ACC112 (cell line): ENCODE measurements around the gene ACTL7B.
"Not testable (repeated sequence)": the region's sequence is repeated elsewhere in the genome, so short reads cannot be mapped to it uniquely, and the experiment has no call there.

Experiments
- H2AFZ ChIP-seq: fragments of 200-600 bp; sonication (generic); one replicate; pipeline ENCODE4 v1.6.0; 2017; ENCODE audit warnings: antibody characterized with exemption, low read length; ENCODE audit not compliant: unreplicated experiment
- H3K27ac ChIP-seq: fragments of 200-600 bp; sonication (generic); 2 replicates; pipeline ENCODE4 v1.5.1; 2014; ENCODE audit warnings: low read depth, mild to moderate bottlenecking, antibody characterized with exemption, low read length, moderate library complexity
- H3K27me3 ChIP-seq: fragments of 200-600 bp; sonication (generic); 2 replicates; pipeline ENCODE4 v1.6.1; 2014; ENCODE audit warnings: mild to moderate bottlenecking, antibody characterized with exemption, low read length, moderate library complexity, mixed read lengths; ENCODE audit not compliant: insufficient read depth
- H3K36me3 ChIP-seq: fragments of 200-600 bp; sonication (generic); 2 replicates; pipeline ENCODE4 v1.6.1; 2016; ENCODE audit warnings: mild to moderate bottlenecking, antibody characterized with exemption, low read length, moderate library complexity, mixed read lengths; ENCODE audit not compliant: insufficient read depth
- H3K4me1 ChIP-seq: fragments of 200-600 bp; sonication (generic); one replicate; pipeline ENCODE4 v1.6.1; 2016; ENCODE audit warnings: low read length, mixed read lengths; ENCODE audit not compliant: insufficient read depth, unreplicated experiment, control insufficient read depth
- H3K4me3 ChIP-seq: fragments of 200-600 bp; sonication (generic); 2 replicates; pipeline ENCODE4 v1.5.1; 2014; ENCODE audit warnings: mild to moderate bottlenecking, low read depth, low read length
- H3K79me2 ChIP-seq: fragments of 200-600 bp; sonication (generic); one replicate; pipeline ENCODE4 v1.6.0; 2016; ENCODE audit warnings: low read length; ENCODE audit not compliant: control insufficient read depth, unreplicated experiment, insufficient read depth

The ACTL7B gene

DNA sequence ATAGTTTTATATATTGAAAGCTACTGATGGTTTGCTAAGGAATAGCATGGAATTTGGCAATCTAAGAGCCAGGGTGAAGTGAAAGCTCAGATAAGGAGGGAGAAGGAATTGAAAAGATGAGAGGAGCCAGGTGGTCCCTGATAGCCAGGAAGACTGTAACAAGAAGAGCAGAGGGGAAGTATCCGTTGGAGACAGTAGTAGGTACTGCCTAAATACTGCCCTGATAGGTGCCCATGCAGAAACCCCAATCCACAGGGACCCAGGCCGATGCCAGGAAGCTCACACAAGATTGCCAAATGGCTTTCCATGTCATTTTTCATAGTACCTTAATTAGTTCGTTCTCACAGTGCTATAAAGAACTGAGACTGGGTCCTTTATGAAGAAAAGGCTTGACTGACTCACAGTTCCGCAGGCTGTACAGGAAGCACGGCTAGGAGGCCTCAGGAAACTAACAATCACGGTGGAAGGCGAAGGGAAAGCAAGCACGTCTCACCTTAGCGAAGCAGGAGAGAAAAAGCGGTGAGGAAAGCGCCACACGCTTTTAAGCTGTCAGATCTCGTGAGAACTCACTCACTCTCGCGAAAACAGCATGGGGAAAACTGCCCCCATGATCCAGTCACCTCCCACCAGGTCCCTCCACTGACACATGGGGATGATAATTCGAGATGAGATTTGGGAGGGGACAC lies 13.0 kb downstream of the ACTL7B start:
- Histone ChIP-seq H3K36me3 (no peaks in the 10 kb centered on the region), H2AFZ (no peak overlapping the region), H3K4me3 (no peak overlapping the region), H3K4me1 (peaks cover 3% of the 10 kb centered on the region), H3K27ac (no peak overlapping the region), H3K79me2 (no peaks in the 10 kb centered on the region), H3K27me3 (no peaks in the 10 kb centered on the region)

- not testable (repeated sequence) for H3K4me3 ChIP-seq, H3K79me2 ChIP-seq, H3K27ac ChIP-seq, H3K27me3 ChIP-seq, H2AFZ ChIP-seq, H3K36me3 ChIP-seq
- H3K4me1 ChIP-seq, result peaks cover 15% of the 10 kb centered on the region
Observed at GRCh38 chr9:108839561-108839960, 16.2 kb downstream of the ACTL7B start.

GRCh38 chr9:108838017-108838416 lies 17.8 kb downstream of the ACTL7B start:
- Histone ChIP-seq H3K79me2 (no peaks in the 10 kb centered on the region), H3K36me3 (no peaks in the 10 kb centered on the region), H3K4me1 (peaks cover 15% of the 10 kb centered on the region), H3K27ac (no peak overlapping the region), H3K4me3 (no peak overlapping the region), H3K27me3 (no peaks in the 10 kb centered on the region), H2AFZ (no peak overlapping the region)

- Histone ChIP-seq H3K36me3 (no peaks in the 10 kb centered on the region), H2AFZ (no peak overlapping the region), H3K4me1 (peaks cover 15% of the 10 kb centered on the region), H3K27me3 (no peaks in the 10 kb centered on the region), H3K4me3 (no peak overlapping the region), H3K79me2 (no peaks in the 10 kb centered on the region), H3K27ac (no peak overlapping the region)
Observed at GRCh38 chr9:108837530-108837929, 18.3 kb downstream of the ACTL7B start.

DNA sequence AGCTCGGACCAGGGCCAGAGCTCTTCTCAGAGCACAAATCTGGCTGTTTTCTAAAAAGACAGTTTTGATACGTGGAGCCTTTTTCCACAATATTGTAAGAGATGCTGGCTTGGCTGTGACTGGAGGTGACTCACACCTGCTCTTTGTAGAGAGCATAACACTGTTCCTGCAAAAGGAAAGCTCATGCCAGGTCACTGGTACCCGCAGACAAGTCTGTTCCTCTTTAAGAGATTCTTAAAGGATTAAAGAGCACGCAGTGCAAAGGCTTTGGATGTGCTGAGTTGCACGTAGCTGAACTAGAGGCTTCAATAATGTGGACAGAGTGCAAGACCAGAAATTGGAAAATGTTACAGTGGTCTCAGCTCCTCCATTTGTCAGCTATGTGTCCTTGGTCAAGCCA lies 19.0 kb downstream of the ACTL7B start:
- Histone ChIP-seq H3K4me1 (peaks cover 15% of the 10 kb centered on the region), H3K27me3 (no peaks in the 10 kb centered on the region), H3K4me3 (no peak overlapping the region)

DNA sequence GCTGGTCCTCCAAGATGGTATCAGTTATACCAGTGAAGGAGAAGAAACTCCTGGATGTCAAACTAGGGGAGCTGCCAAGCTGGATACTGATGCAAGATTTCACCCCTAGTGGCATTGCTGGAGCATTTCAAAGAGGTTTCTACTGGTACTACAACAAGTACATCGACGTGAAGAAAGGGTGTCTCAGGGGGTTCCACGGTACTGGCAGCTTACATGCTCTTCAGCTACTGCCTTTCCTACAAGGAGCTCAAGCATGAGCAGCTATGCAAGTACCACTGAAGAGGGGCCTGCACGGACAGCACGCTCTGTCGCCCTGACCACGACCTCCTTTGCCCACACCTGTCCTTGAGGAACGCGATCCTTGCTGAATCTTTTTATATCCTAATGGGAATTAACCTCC lies 19.5 kb downstream of the ACTL7B start:
- Histone ChIP-seq H2AFZ (no peak overlapping the region), H3K4me1 (peaks cover 15% of the 10 kb centered on the region)

More for the DNA sequence above, 19.0 kb downstream of the ACTL7B start:
- Histone ChIP-seq H3K27ac (no peak overlapping the region), H3K36me3 (no peaks in the 10 kb centered on the region), H3K79me2 (no peaks in the 10 kb centered on the region), H2AFZ (no peak overlapping the region)

DNA sequence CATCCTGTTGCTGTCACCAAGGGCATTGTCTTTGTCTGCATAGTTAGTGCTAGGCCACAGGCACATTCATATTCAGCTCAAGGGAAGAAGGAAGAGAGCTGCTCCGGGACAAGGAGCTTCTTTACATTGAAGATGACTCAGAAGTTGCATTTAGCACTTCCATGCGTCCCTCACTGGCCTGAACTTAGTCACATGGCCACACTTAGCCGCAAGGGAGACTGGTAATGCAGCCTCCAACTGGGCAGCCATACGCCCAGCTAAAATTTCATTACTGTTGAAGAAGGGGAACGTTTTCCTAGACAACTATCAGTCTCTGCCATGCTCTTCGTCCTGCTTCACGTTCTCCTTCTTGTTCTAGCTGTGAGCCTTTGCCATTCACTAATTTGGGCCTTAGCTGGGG lies 20.0 kb downstream of the ACTL7B start:
- H3K27ac ChIP-seq, result no peak overlapping the region

More for the DNA sequence above, 19.5 kb downstream of the ACTL7B start:
- Histone ChIP-seq H3K36me3 (no peaks in the 10 kb centered on the region), H3K27ac (no peak overlapping the region), H3K4me3 (no peak overlapping the region), H3K27me3 (no peaks in the 10 kb centered on the region), H3K79me2 (no peaks in the 10 kb centered on the region)

DNA sequence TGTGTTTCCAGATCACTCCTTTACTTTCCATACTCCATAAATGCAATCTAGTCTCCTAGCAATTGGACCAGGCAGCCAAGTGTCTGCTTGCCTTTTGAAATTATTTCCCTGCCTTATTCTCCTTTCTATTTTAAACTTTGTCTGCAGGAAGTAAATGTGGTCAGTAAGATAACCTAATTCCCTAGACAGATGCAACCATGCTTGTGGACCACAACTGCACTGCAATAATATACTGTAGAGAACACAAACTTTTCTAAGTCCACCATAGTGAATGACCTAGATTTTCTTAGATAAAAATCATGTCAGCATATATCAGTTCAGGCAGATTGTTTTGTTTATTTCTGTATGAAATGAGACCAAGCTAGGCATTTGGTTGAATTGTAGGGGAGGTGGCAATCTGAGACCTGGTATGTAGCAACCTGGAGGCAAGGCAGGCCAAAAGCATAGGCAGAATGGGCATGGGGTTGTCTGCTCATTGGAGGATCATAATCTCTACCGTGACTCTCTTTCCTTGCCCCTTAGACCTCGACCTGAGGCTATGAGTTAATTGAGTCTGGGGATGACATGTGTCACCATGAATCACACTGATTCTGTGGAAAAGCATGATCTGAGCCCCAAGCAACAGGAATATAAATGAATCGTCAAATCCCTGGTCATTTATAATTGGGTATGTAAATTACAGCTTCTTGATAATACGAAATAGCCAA lies 20.7 kb downstream of the ACTL7B start:
- peaks cover 21% of the 10 kb centered on the region for H3K4me1 ChIP-seq
- H3K27me3 ChIP-seq, result no peaks in the 10 kb centered on the region
- no peak overlapping the region for H2AFZ ChIP-seq
- H3K79me2 ChIP-seq, result no peaks in the 10 kb centered on the region
- H3K4me3 ChIP-seq, result no peak overlapping the region
- H3K36me3 ChIP-seq, result no peaks in the 10 kb centered on the region
- H3K27ac ChIP-seq, result no peak overlapping the region

More for the DNA sequence above, 20.0 kb downstream of the ACTL7B start:
- Histone ChIP-seq H3K4me3 (no peak overlapping the region), H3K36me3 (no peaks in the 10 kb centered on the region), H3K79me2 (no peaks in the 10 kb centered on the region), H3K4me1 (peaks cover 15% of the 10 kb centered on the region), H3K27me3 (no peaks in the 10 kb centered on the region), H2AFZ (no peak overlapping the region)

- no peaks in the 10 kb centered on the region for H3K36me3 ChIP-seq
- no peaks in the 10 kb centered on the region for H3K79me2 ChIP-seq
- no peak overlapping the region for H2AFZ ChIP-seq
- H3K4me1 ChIP-seq, result peaks cover 15% of the 10 kb centered on the region
- H3K27ac ChIP-seq, result no peak overlapping the region
- H3K27me3 ChIP-seq, result 0 out of 2 replicates have a peak, but pooled peaks cover 3% of the 10 kb centered on the region
- no peak overlapping the region for H3K4me3 ChIP-seq
Observed at GRCh38 chr9:108832179-108832500, 23.6 kb downstream of the ACTL7B start.

DNA sequence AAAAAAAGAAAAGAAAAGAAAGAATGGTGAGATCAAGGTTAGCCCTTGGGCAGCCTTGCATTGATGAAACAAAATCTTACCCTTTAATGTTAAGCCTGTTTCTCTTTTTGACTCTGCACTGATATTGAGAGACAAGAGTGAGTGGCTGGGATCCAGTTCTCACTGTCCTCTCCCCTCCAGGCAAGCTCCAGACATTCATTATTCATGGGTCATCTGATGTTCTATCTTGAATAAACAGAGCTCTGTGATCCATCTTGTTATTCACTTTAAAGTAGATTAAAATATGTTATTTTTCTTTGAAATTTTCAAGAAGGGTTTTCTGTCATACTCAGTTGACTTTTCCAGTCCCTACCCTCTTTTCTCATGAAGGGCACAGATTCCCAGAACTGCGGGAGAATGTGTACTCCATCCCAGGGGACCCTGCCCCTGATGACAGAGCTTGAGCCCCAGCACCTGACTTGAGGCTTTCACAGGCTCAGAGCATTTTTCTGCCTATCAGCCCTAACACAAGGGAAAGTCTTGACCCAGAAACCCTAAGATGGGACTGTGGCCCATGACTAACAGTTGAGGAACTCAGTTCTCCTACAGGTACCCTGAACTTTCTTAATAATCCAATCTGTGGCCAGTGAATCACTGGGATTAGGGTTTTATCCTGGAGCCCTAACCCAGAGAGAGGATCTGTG lies 24.1 kb downstream of the ACTL7B start:
- Histone ChIP-seq H3K27me3 (0 out of 2 replicates have a peak, but pooled peaks cover 3% of the 10 kb centered on the region), H2AFZ (no peak overlapping the region), H3K4me1 (peaks cover 14% of the 10 kb centered on the region), H3K36me3 (no peaks in the 10 kb centered on the region), H3K4me3 (no peak overlapping the region), H3K27ac (no peak overlapping the region), H3K79me2 (no peaks in the 10 kb centered on the region)
